Cerebellar cortex (tissue), 1 donor: ENCODE data around the gene CMTM8.

Source experiments
- DNase-seq: peaks from one replicate; pipeline ENCODE4 v3.0.0-alpha.2; 2015; ENCODE audit warnings: low spot score

The CMTM8 gene

GRCh38 chr3:32307591-32307990 is 69.1 kb downstream of the CMTM8 start:
- DNase-seq = no peak

GRCh38 chr3:32308378-32308777 is 69.9 kb downstream of the CMTM8 start:
- no peak for DNase-seq

GRCh38 chr3:32309654-32310242 is 71.3 kb downstream of the CMTM8 start:
- no peak for DNase-seq

GRCh38 chr3:32310336-32310735 is 71.9 kb downstream of the CMTM8 start:
- DNase-seq = peak; percentile 98

- DNase-seq = peak; percentile 95
Measured at GRCh38 chr3:32310918-32311839, 72.7 kb downstream of the CMTM8 start.

- no peak for DNase-seq
Measured at GRCh38 chr3:32312251-32312650, 73.8 kb downstream of the CMTM8 start.

GRCh38 chr3:32313169-32313568 is 74.7 kb downstream of the CMTM8 start:
- DNase-seq = peak; percentile 20

- peak; percentile 16 for DNase-seq
Measured at GRCh38 chr3:32313723-32314473, 75.4 kb downstream of the CMTM8 start.

- peak; percentile 54 for DNase-seq
Measured at GRCh38 chr3:32315441-32315840, 77.0 kb downstream of the CMTM8 start.

GRCh38 chr3:32316319-32316718 is 77.8 kb downstream of the CMTM8 start:
- no peak for DNase-seq

- no peak for DNase-seq
Measured at GRCh38 chr3:32316976-32317375, 78.5 kb downstream of the CMTM8 start.

GRCh38 chr3:32319607-32320006 is 81.1 kb downstream of the CMTM8 start:
- DNase-seq = no peak

GRCh38 chr3:32320080-32320479 is 81.6 kb downstream of the CMTM8 start:
- DNase-seq = no peak

- no peak for DNase-seq
Measured at GRCh38 chr3:32321095-32321790, 82.8 kb downstream of the CMTM8 start.

- no peak for DNase-seq
Measured at GRCh38 chr3:32322311-32322710, 83.8 kb downstream of the CMTM8 start.

GRCh38 chr3:32323604-32324003 is 85.1 kb downstream of the CMTM8 start:
- no peak for DNase-seq

- DNase-seq = no peak
Measured at GRCh38 chr3:32325201-32325600, 86.7 kb downstream of the CMTM8 start.

- DNase-seq = peak; percentile 66
Measured at GRCh38 chr3:32325927-32326326, 87.4 kb downstream of the CMTM8 start.

GRCh38 chr3:32326795-32327194 is 88.3 kb downstream of the CMTM8 start:
- DNase-seq = no peak

- no peak for DNase-seq
Measured at GRCh38 chr3:32334675-32335074, 96.2 kb downstream of the CMTM8 start.

GRCh38 chr3:32335365-32336112 is 97.1 kb downstream of the CMTM8 start:
- DNase-seq = no peak
